Left ventricle myocardium inferior (tissue), 1 donor: ENCODE data around the gene EDRF1. TPM values are rescaled to one million over a fixed set of nuclear protein-coding genes. Genes with fewer than 3 reads are reported as not detected.

ENCODE experiments used
- DNase-seq: peaks from one replicate; pipeline ENCODE4 v3.0.0-alpha.2; 2020
- H3K27ac ChIP-seq: fragments of 200-600 bp; replicated peaks from 2 replicates; pipeline ENCODE4 v1.8.0; 2021
- H3K27me3 ChIP-seq: fragments of 200-600 bp; 2 replicates; pipeline ENCODE4 v1.8.0; 2021; ENCODE audit warnings: low read depth
- H3K36me3 ChIP-seq: fragments of 200-600 bp; 2 replicates; pipeline ENCODE4 v1.8.0; 2021
- H3K4me1 ChIP-seq: fragments of 200-600 bp; 2 replicates; pipeline ENCODE4 v1.8.0; 2021
- H3K4me3 ChIP-seq: fragments of 200-600 bp; 2 replicates; pipeline ENCODE4 v1.8.0; 2021; ENCODE audit warnings: mild to moderate bottlenecking, moderate library complexity
- H3K9me3 ChIP-seq: fragments of 200-600 bp; replicated peaks from 2 replicates; pipeline ENCODE4 v1.8.0; 2021
- CTCF ChIP-seq: fragments of 200-600 bp; IDR thresholded peaks from 2 replicates; pipeline ENCODE4 v1.8.0; 2021; ENCODE audit warnings: antibody characterized with exemption, mild to moderate bottlenecking, borderline replicate concordance
- intact Hi-C: fragments of 100-400 bp; cut with micrococcal nuclease; formaldehyde crosslinking; loops from one replicate; pipeline ENCODE4 v1.11.0; 2022
- total RNA-seq: library from RNA; stranded (reverse); fragmentation: NEBNext Ultra II Directional; extraction: Animal tissue kit (Norgen Biotek cat#: 25700); gene quantifications from one replicate; pipeline ENCODE4 v1.2.1, GENCODE V29; 2021
- donor health status: DM: no; HTN: yes; CAD: no; lungs with severe emphysema.

The EDRF1 gene
- total RNA-seq, 1 donor from 2014 or later: 11.5 TPM

DNA sequence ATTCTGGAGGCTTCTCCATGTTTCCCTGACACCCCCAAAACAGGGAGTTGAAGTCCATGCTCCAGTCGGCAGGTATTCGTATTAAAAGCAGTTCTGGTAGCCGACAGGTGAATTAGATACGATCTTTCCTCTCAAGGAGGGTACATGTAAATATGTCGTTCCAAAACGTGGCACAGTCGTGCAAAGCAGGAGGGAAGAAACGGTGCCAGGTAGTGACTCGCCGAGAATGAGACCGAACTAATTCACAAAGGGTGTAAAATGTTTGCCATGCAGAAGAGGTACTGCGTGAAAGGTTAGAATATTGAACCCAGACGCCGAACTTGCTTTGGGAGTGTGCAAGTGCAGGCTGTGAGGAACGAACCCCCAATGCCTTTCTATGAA is 483 bp downstream of the EDRF1 start:
- H3K4me1 ChIP-seq: peaks cover 27% of the 10 kb centered on the region
- H3K27me3 ChIP-seq: no peaks in the 10 kb centered on the region
- TF ChIP-seq CTCF: no peak
- peak overlapping the region; percentile 88 for H3K27ac ChIP-seq
- DNase-seq: no peak
- intact Hi-C loops: no loop called here
- H3K36me3 ChIP-seq: peaks cover 40% of the 10 kb centered on the region
- peaks cover 12% of the 10 kb centered on the region for H3K9me3 ChIP-seq
- H3K4me3 ChIP-seq: peak overlapping the region; percentile 88

DNA sequence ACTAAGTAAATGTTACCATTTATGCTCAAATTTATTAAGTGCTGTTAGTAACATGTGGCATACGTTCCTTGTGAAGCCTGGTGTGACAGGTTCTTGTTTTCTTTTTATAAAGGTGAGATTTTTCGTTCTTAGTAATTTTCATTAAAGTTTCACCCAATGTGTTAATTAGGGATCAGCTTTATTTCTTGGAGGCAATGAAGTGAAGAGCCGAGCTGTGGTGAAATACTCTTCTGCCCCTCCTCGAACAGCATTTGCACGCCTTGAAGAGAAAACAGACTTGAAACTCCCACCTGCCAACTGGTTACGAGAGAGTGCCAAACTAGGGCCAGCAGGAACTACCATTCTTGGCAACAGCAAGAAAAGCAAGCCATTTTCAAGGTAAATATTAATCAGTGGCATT is 1.5 kb downstream of the EDRF1 start:
- intact Hi-C loops: no loop called here
- DNase-seq: no peak
- H3K27ac ChIP-seq: no peak overlapping the region
- peaks cover 27% of the 10 kb centered on the region for H3K4me1 ChIP-seq
- TF ChIP-seq CTCF: no peak
- H3K4me3 ChIP-seq: no peak overlapping the region
- H3K9me3 ChIP-seq: peaks cover 4% of the 10 kb centered on the region
- H3K36me3 ChIP-seq: peaks cover 50% of the 10 kb centered on the region
- H3K27me3 ChIP-seq: no peaks in the 10 kb centered on the region

GRCh38 chr10:125722811-125723210 is 3.3 kb downstream of the EDRF1 start:
- H3K27ac ChIP-seq: no peak overlapping the region
- H3K36me3 ChIP-seq: peaks cover 68% of the 10 kb centered on the region
- H3K4me3 ChIP-seq: no peak overlapping the region
- DNase-seq: no peak
- no peak for TF ChIP-seq CTCF
- H3K27me3 ChIP-seq: no peaks in the 10 kb centered on the region
- intact Hi-C loops: no loop called here
- no peaks in the 10 kb centered on the region for H3K9me3 ChIP-seq
- H3K4me1 ChIP-seq: peaks cover 27% of the 10 kb centered on the region

DNA sequence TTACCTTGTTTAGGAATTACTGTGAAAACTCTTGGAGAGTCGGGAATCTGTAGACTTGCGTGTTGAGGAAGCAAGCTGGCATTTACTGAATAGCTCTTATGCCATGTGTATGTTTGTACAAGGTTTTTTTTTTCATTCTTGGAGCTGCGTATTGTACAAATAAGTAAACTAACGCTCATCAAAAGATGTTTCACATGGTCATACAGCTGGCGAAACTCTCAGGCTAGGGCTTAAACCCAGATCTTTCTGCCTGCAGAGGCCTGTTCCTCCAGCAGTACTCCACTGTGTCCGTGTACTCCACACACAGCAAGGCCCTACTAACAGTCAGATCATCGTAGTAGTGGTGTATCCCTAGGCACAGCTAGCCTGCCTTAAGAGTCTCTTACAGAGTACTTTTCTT is 7.4 kb downstream of the EDRF1 start:
- Histone ChIP-seq H3K36me3 (peaks cover 99% of the 10 kb centered on the region), H3K9me3 (no peaks in the 10 kb centered on the region), H3K4me3 (no peak overlapping the region), H3K27me3 (no peaks in the 10 kb centered on the region), H3K27ac (no peak overlapping the region), H3K4me1 (peaks cover 16% of the 10 kb centered on the region)
- intact Hi-C loops: no loop called here
- no peak for TF ChIP-seq CTCF
- DNase-seq: no peak

GRCh38 chr10:125727436-125727835 is 7.9 kb downstream of the EDRF1 start:
- Histone ChIP-seq H3K4me1 (peaks cover 21% of the 10 kb centered on the region), H3K36me3 (peaks cover 99% of the 10 kb centered on the region)
- intact Hi-C loops: no loop called here

More at GRCh38 chr10:125727436-125727835, 7.9 kb downstream of the EDRF1 start:
- H3K27ac ChIP-seq: no peak overlapping the region
- H3K4me3 ChIP-seq: no peak overlapping the region
- TF ChIP-seq CTCF: no peak
- H3K27me3 ChIP-seq: no peaks in the 10 kb centered on the region
- no peaks in the 10 kb centered on the region for H3K9me3 ChIP-seq
- no peak for DNase-seq
